GM12878 (cell line): Measurements from ENCODE around the gene PRPF6. TPM values are rescaled to one million over a fixed set of nuclear protein-coding genes. Genes with fewer than 3 reads are reported as not detected.

ENCODE experiments used
- ATAC-seq: fragments of 200-7000 bp; cut with Tn5 transposase; 3 replicates; pipeline ENCODE4 v1.9.1; 2020; ENCODE audit warnings: mild to moderate bottlenecking, moderate library complexity
- BruUV-seq: library from RNA; stranded (reverse); fragments of 400-500 nt; replicated peaks from 2 replicates; lab custom pipeline; 2021; lab: Mats Ljungman, UMichigan
- CTCF ChIA-PET: fragments of 300-600 bp; sonication (Branson Sonifier 250); formaldehyde crosslinking; extraction: SDS; loops from one replicate; lab custom pipeline; 2021; ENCODE audit warnings: inconsistent platforms; lab: Yijun Ruan, JAX
- POLR2A ChIA-PET: fragments of 350-600 bp; formaldehyde crosslinking; extraction: SDS; loops from one replicate; lab custom pipeline; 2021; ENCODE audit warnings: inconsistent platforms; lab: Charles Lee
- RAD21 ChIA-PET: fragments of 300-600 bp; sonication (Branson Sonifier 250); formaldehyde crosslinking; loops from one replicate; lab custom pipeline; 2023; ENCODE audit warnings: antibody characterized with exemption; ENCODE audit not compliant: unreplicated experiment; lab: Charles Lee
- SMC1A ChIA-PET: fragments of 300-600 bp; sonication (Branson Sonifier 250); formaldehyde crosslinking; loops from one replicate; lab custom pipeline; 2023; ENCODE audit not compliant: unreplicated experiment, uncharacterized antibody; lab: Charles Lee
- DNase-seq: peaks from one replicate; pipeline ENCODE4 v3.0.0-alpha.2; 2011; ENCODE audit warnings: low read depth, low spot score
- FAIRE-seq: peaks from 3 replicates; lab custom pipeline; 2011; peaks lifted over from hg19 to GRCh38; lab: Jason Lieb, UNC
- H2AFZ ChIP-seq: 2 replicates; pipeline ENCODE4 v1.6.0; 2011; ENCODE audit warnings: low read depth, low read length, control low read depth; ENCODE audit not compliant: control insufficient read depth
- H3K27ac ChIP-seq: 2 replicates; pipeline ENCODE4 v1.5.1; 2011; ENCODE audit warnings: control low read depth; ENCODE audit not compliant: control insufficient read depth, insufficient read depth
- H3K27me3 ChIP-seq, 2 experiments: replicated peaks in 1 of 2; 2 replicates each; pipeline versions ENCODE4 v1.6.0 to v1.6.1; 2011; ENCODE audit warnings: low read length in 1 of 2; ENCODE audit not compliant: control insufficient read depth in 2 of 2, insufficient read depth in 2 of 2
- H3K36me3 ChIP-seq, 2 experiments: 2 replicates each; pipeline ENCODE4 v1.5.1; 2011; ENCODE audit warnings: low read length in 1 of 2; ENCODE audit not compliant: control insufficient read depth in 2 of 2, insufficient read depth in 2 of 2
- H3K4me1 ChIP-seq: 2 replicates; pipeline ENCODE4 v1.6.1; 2011; ENCODE audit warnings: mild to moderate bottlenecking, low read length, moderate library complexity, mixed read lengths; ENCODE audit not compliant: control insufficient read depth, insufficient read depth
- H3K4me2 ChIP-seq: 2 replicates; pipeline ENCODE4 v1.6.0; 2011; ENCODE audit warnings: control low read depth; ENCODE audit not compliant: control insufficient read depth, insufficient read depth
- H3K4me3 ChIP-seq: fragments of 200-600 bp; sonication (generic); 2 replicates; pipeline ENCODE4 v1.5.1; 2016
- H3K79me2 ChIP-seq: 2 replicates; pipeline ENCODE4 v1.6.0; 2011; ENCODE audit warnings: low read length; ENCODE audit not compliant: control insufficient read depth, insufficient read depth
- H3K9ac ChIP-seq: 2 replicates; pipeline ENCODE4 v1.8.0; 2011; ENCODE audit warnings: low read length, control low read depth, mixed read lengths; ENCODE audit not compliant: control insufficient read depth, insufficient read depth
- H3K9me3 ChIP-seq: replicated peaks from 3 replicates; pipeline ENCODE4 v1.5.1; 2011; ENCODE audit warnings: mild to moderate bottlenecking, low read length; ENCODE audit not compliant: control insufficient read depth, insufficient read depth
- H4K20me1 ChIP-seq: 2 replicates; pipeline ENCODE4 v1.6.0; 2011; ENCODE audit not compliant: control insufficient read depth, insufficient read depth
- IKZF1 ChIP-seq: fragments of 450-650 bp; conservative IDR thresholded peaks from 2 replicates; pipeline ENCODE4 v1.6.1; 2017; ENCODE audit warnings: antibody characterized with exemption, mild to moderate bottlenecking
- MEF2B ChIP-seq: fragments of 450-650 bp; IDR thresholded peaks from 2 replicates; pipeline ENCODE4 v1.6.1; 2018; ENCODE audit warnings: mild to moderate bottlenecking, moderate library complexity; ENCODE audit not compliant: partially characterized antibody, poor library complexity, severe bottlenecking
- MTA2 ChIP-seq: fragments of 450-650 bp; IDR thresholded peaks from 2 replicates; pipeline ENCODE4 v1.6.1; 2016; ENCODE audit warnings: low read depth, mild to moderate bottlenecking, moderate library complexity
- SMARCA5 ChIP-seq: fragments of 450-650 bp; IDR thresholded peaks from 2 replicates; pipeline ENCODE4 v1.6.1; 2017; ENCODE audit warnings: mild to moderate bottlenecking
- SREBF1 ChIP-seq: IDR thresholded peaks from 2 replicates; pipeline ENCODE4 v1.6.1; 2012; ENCODE audit warnings: mild to moderate bottlenecking, low read length
- TAF1 ChIP-seq: IDR thresholded peaks from 2 replicates; pipeline ENCODE4 v1.6.1; 2011; ENCODE audit warnings: mild to moderate bottlenecking, low read depth, low read length, borderline replicate concordance
- WGBS: methylation state at CpG from one replicate; pipeline ENCODE4 v1.1.6; 2016; ENCODE audit warnings: low lambda C conversion rate; ENCODE audit not compliant: insufficient replicate concordance, insufficient coverage; ENCODE audit errors: missing lambda C conversion rate; 5-methylcytosine and 5-hydroxymethylcytosine counted together
- in situ Hi-C: fragments of 300-500 bp; cut with MboI; formaldehyde crosslinking; loops from 9 replicates; pipeline ENCODE4 v1.14.3; 2018; ENCODE audit warnings: mixed read lengths
- intact Hi-C: fragments of 100-400 bp; cut with micrococcal nuclease; formaldehyde crosslinking; loops from one replicate; pipeline ENCODE4 v1.14.2; 2022; ENCODE audit not compliant: unreplicated experiment
- polyA plus RNA-seq, 11 experiments: library from polyadenylated mRNA; depleted of rRNA in 4 of 11; unstranded in 6 of 11; stranded (reverse) in 5 of 11; fragments of >200 nt; fragmentation: Nextera tagmentation in 4 of 11; fragmentation: Illumina TruSeq in 1 of 11; extraction: Ambion mirVana in 4 of 11; extraction: Trizol in 1 of 11; gene quantifications; 1 replicate in 1 of 11; 2 replicates in 10 of 11; pipeline versions ENCODE4 v1.2.1 to v1.2.3, GENCODE V29; 2011 to 2016; ENCODE audit warnings: inconsistent platforms in 2 of 11, missing spikeins in 2 of 11, low read depth in 1 of 11
- total RNA-seq, 4 experiments: library from RNA; depleted of rRNA in 3 of 4; stranded (reverse); fragments of >200 nt in 3 of 4; fragmentation: Illumina TruSeq in 1 of 4; extraction: Trizol in 1 of 4; gene quantifications; 2 replicates each; pipeline versions ENCODE4 v1.2.1 to v1.2.3, GENCODE V29; 2013 to 2021
- TF ChIP-seq, protein P1 (sequence below): fragments of 450-650 bp; conservative IDR thresholded peaks from 2 replicates; pipeline ENCODE4 v1.6.1; 2017; ENCODE audit warnings: mild to moderate bottlenecking, moderate library complexity
- TF ChIP-seq, protein P2 (sequence below): IDR thresholded peaks from 2 replicates; pipeline ENCODE4 v1.6.1; 2012; ENCODE audit warnings: improper control_type of control experiment, low read depth, low read length; ENCODE audit not compliant: insufficient replicate concordance

Gene PRPF6
- total and polyA plus RNA-seq, 10 of the 15 experiments (the other 5 are each of a cell fraction or from before 2014, with no cell fraction given), result 5.0 to 102 (median 71.3) TPM

DNA sequence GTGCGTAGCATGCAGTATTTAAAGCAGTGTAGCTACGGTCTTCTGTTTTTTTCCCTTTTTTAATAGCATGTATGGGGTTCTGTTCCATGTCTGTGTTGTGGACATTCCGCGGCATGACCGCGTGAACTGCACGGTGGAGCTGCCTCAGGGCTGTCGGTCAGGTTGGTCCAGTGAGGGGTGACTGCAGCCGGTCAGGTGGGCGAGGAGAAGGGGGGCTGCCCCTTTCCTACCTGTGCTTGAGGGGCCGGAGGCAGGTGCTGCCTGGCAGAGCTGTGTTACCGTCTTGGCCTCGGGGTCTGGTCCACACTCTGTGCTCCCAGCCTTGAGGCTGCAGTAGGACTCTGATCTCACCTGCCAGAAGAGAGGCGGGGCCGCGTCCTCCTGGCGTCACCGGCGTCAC, 49.2 kb upstream of the PRPF6 start (continued):
- TF ChIP-seq, protein P1, sequence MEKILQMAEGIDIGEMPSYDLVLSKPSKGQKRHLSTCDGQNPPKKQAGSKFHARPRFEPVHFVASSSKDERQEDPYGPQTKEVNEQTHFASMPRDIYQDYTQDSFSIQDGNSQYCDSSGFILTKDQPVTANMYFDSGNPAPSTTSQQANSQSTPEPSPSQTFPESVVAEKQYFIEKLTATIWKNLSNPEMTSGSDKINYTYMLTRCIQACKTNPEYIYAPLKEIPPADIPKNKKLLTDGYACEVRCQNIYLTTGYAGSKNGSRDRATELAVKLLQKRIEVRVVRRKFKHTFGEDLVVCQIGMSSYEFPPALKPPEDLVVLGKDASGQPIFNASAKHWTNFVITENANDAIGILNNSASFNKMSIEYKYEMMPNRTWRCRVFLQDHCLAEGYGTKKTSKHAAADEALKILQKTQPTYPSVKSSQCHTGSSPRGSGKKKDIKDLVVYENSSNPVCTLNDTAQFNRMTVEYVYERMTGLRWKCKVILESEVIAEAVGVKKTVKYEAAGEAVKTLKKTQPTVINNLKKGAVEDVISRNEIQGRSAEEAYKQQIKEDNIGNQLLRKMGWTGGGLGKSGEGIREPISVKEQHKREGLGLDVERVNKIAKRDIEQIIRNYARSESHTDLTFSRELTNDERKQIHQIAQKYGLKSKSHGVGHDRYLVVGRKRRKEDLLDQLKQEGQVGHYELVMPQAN, result no peak
- TF ChIP-seq MEF2B, result no peak
- TF ChIP-seq, all 136 proteins: peak for 0

DNA sequence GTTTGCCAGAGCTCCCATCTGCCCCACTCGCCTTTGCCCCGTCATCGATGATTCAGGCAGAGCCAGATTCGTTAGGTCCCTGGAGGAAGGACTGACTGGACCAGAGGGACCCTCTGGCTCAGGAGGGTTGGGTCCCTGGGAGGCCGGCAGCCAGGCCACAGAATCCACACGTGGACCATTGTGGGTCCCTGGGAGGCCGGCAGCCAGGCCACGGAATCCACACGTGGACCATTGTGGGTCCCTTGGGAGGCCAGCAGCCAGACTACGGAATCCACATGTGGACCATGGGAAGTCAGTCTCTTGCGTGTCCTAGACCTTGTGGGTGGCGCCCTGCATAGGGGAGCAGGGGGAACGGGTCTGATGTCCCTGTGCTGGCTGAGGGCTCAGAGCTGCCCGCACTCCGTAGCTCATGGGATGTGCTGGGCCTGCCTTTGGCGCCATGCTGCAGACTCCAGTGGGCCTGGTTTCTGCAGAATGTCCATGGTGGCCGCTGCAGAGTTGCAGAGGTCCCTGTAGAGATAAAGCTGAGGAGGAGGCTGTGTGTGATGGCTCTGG, 48.2 kb upstream of the PRPF6 start:
- Histone ChIP-seq H3K4me3 (no peak overlapping the region), H3K27ac (no peak overlapping the region), H4K20me1 (no peaks in the 10 kb centered on the region), H3K79me2 (no peaks in the 10 kb centered on the region), H3K4me1 (no peaks in the 10 kb centered on the region), H2AFZ (no peak overlapping the region), H3K36me3 (peaks cover 14 to 32% of the 10 kb centered on the region in 2 experiments), H3K9me3 (no peaks in the 10 kb centered on the region), H3K27me3 (no peaks in the 10 kb centered on the region), H3K4me2 (no peak overlapping the region), H3K9ac (no peak overlapping the region)
- ChIA-PET POLR2A (no interaction called here), RAD21 (no interaction called here), CTCF (no interaction called here), SMC1A (no interaction called here)
- ATAC-seq (no peak), FAIRE-seq (no peak), DNase-seq (no peak)
- in situ Hi-C loops (no loop called here), intact Hi-C loops (no loop called here)
- WGBS, result 91% methylated on average over 17 of the region's 17 CpGs
- TF ChIP-seq, protein P2, sequence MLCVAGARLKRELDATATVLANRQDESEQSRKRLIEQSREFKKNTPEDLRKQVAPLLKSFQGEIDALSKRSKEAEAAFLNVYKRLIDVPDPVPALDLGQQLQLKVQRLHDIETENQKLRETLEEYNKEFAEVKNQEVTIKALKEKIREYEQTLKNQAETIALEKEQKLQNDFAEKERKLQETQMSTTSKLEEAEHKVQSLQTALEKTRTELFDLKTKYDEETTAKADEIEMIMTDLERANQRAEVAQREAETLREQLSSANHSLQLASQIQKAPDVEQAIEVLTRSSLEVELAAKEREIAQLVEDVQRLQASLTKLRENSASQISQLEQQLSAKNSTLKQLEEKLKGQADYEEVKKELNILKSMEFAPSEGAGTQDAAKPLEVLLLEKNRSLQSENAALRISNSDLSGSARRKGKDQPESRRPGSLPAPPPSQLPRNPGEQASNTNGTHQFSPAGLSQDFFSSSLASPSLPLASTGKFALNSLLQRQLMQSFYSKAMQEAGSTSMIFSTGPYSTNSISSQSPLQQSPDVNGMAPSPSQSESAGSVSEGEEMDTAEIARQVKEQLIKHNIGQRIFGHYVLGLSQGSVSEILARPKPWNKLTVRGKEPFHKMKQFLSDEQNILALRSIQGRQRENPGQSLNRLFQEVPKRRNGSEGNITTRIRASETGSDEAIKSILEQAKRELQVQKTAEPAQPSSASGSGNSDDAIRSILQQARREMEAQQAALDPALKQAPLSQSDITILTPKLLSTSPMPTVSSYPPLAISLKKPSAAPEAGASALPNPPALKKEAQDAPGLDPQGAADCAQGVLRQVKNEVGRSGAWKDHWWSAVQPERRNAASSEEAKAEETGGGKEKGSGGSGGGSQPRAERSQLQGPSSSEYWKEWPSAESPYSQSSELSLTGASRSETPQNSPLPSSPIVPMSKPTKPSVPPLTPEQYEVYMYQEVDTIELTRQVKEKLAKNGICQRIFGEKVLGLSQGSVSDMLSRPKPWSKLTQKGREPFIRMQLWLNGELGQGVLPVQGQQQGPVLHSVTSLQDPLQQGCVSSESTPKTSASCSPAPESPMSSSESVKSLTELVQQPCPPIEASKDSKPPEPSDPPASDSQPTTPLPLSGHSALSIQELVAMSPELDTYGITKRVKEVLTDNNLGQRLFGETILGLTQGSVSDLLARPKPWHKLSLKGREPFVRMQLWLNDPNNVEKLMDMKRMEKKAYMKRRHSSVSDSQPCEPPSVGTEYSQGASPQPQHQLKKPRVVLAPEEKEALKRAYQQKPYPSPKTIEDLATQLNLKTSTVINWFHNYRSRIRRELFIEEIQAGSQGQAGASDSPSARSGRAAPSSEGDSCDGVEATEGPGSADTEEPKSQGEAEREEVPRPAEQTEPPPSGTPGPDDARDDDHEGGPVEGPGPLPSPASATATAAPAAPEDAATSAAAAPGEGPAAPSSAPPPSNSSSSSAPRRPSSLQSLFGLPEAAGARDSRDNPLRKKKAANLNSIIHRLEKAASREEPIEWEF, result no peak
- TF ChIP-seq SMARCA5 (no peak), TAF1 (no peak), IKZF1 (no peak), SREBF1 (no peak), MTA2 (no peak)
- BruUV-seq, result no TSS peak
